Measurements from ENCODE around the gene ARHGAP9. TPM values are rescaled to one million over a fixed set of nuclear protein-coding genes. Genes with fewer than 3 reads are reported as not detected.

ARHGAP9 gene
- total RNA-seq (100 to 1,000 TPM; 225 to 295 TPM), total RNA-seq (121 to 179 reads per million in 2 donors)

- H3K27ac Mint-ChIP-seq = peak within 1 kb of the TSS; percentile 100
- ATAC-seq (peak; percentile 69), DNase-seq (peak in 2 of 3 donors; percentile 40 to 47)
- H3K27me3 Mint-ChIP-seq = no peaks in the 10 kb centered on the region
- peaks cover 5% of the 10 kb centered on the region for H3K36me3 Mint-ChIP-seq (ENCODE audit: low read depth)
- peaks cover 62% of the 10 kb centered on the region for H3K4me1 Mint-ChIP-seq
- no peaks in the 10 kb centered on the region for H3K9me3 ChIP-seq (ENCODE audit: control insufficient read depth, low read length, poor library complexity, severe bottlenecking)
- peak within 1 kb of the TSS; percentile 98 for H3K4me3 Mint-ChIP-seq
Measured at GRCh38 chr12:57479376-57480115, at the start of gene ARHGAP9. Gene ARHGAP9, minus strand, starts transcription at chr12:57479866. Its CDS starts 460 bp downstream, at chr12:57479406.

- H3K4me3 Mint-ChIP-seq = no peak overlapping the region
- no peak for ATAC-seq
- H3K4me1 Mint-ChIP-seq = peaks cover 17% of the 10 kb centered on the region
- no peaks in the 10 kb centered on the region for H3K27me3 Mint-ChIP-seq
- H3K36me3 Mint-ChIP-seq (ENCODE audit: low read depth) = peaks cover 2% of the 10 kb centered on the region
- DNase-seq = no peak
- H3K9me3 ChIP-seq (ENCODE audit: control insufficient read depth, low read length, poor library complexity, severe bottlenecking) = no peaks in the 10 kb centered on the region
- H3K27ac Mint-ChIP-seq = peak overlapping the region; percentile 60
Measured at GRCh38 chr12:57528831-57529555, 49.3 kb upstream of the ARHGAP9 start.

GRCh38 chr12:57528176-57528575 is 48.5 kb upstream of the ARHGAP9 start:
- H3K36me3 Mint-ChIP-seq (ENCODE audit: low read depth) = peaks cover 2% of the 10 kb centered on the region
- no peaks in the 10 kb centered on the region for H3K9me3 ChIP-seq (ENCODE audit: control insufficient read depth, low read length, poor library complexity, severe bottlenecking)
- H3K27ac Mint-ChIP-seq = peak overlapping the region; percentile 14
- ATAC-seq (no peak), DNase-seq (no peak)
- peaks cover 24% of the 10 kb centered on the region for H3K4me1 Mint-ChIP-seq
- no peak overlapping the region for H3K4me3 Mint-ChIP-seq
- H3K27me3 Mint-ChIP-seq = no peaks in the 10 kb centered on the region

- H3K9me3 ChIP-seq (ENCODE audit: control insufficient read depth, low read length, poor library complexity, severe bottlenecking) = no peaks in the 10 kb centered on the region
- H3K36me3 Mint-ChIP-seq (ENCODE audit: low read depth) = peaks cover 2% of the 10 kb centered on the region
- H3K27ac Mint-ChIP-seq = peak overlapping the region; percentile 41
- no peak for DNase-seq
- H3K27me3 Mint-ChIP-seq = no peaks in the 10 kb centered on the region
- peaks cover 25% of the 10 kb centered on the region for H3K4me1 Mint-ChIP-seq
- ATAC-seq = no peak
- H3K4me3 Mint-ChIP-seq = no peak overlapping the region
Measured at GRCh38 chr12:57527184-57527583, 47.5 kb upstream of the ARHGAP9 start.

GRCh38 chr12:57526477-57527126 is 46.9 kb upstream of the ARHGAP9 start:
- Mint-ChIP-seq H3K36me3 (ENCODE audit: low read depth) (peaks cover 2% of the 10 kb centered on the region), H3K4me1 (peaks cover 30% of the 10 kb centered on the region), H3K27ac (peak overlapping the region; percentile 41), H3K4me3 (no peak overlapping the region), H3K27me3 (no peaks in the 10 kb centered on the region)
- ATAC-seq (no peak), DNase-seq (no peak)
- H3K9me3 ChIP-seq (ENCODE audit: control insufficient read depth, low read length, poor library complexity, severe bottlenecking) = no peaks in the 10 kb centered on the region

GRCh38 chr12:57525615-57526383 is 46.1 kb upstream of the ARHGAP9 start:
- ATAC-seq = no peak
- no peak for DNase-seq
- no peak overlapping the region for H3K4me3 Mint-ChIP-seq
- H3K9me3 ChIP-seq (ENCODE audit: control insufficient read depth, low read length, poor library complexity, severe bottlenecking) = no peaks in the 10 kb centered on the region
- no peaks in the 10 kb centered on the region for H3K27me3 Mint-ChIP-seq
- H3K36me3 Mint-ChIP-seq (ENCODE audit: low read depth) = peaks cover 2% of the 10 kb centered on the region
- H3K4me1 Mint-ChIP-seq = peaks cover 32% of the 10 kb centered on the region
- H3K27ac Mint-ChIP-seq = peak overlapping the region; percentile 87

GRCh38 chr12:57524814-57525614 is 45.3 kb upstream of the ARHGAP9 start:
- ATAC-seq (no peak), DNase-seq (no peak)
- H3K27ac Mint-ChIP-seq = peak overlapping the region; percentile 87
- no peaks in the 10 kb centered on the region for H3K9me3 ChIP-seq (ENCODE audit: control insufficient read depth, low read length, poor library complexity, severe bottlenecking)
- no peaks in the 10 kb centered on the region for H3K27me3 Mint-ChIP-seq
- peak overlapping the region; percentile 97 for H3K4me3 Mint-ChIP-seq
- H3K36me3 Mint-ChIP-seq (ENCODE audit: low read depth) = peaks cover 2% of the 10 kb centered on the region
- peaks cover 38% of the 10 kb centered on the region for H3K4me1 Mint-ChIP-seq

GRCh38 chr12:57523706-57524614 is 44.3 kb upstream of the ARHGAP9 start:
- no peak for ATAC-seq
- DNase-seq = no peak
- no peaks in the 10 kb centered on the region for H3K9me3 ChIP-seq (ENCODE audit: control insufficient read depth, low read length, poor library complexity, severe bottlenecking)
- Mint-ChIP-seq H3K27ac (peak overlapping the region; percentile 87), H3K36me3 (ENCODE audit: low read depth) (peaks cover under 1% of the 10 kb centered on the region), H3K4me3 (peak overlapping the region; percentile 97), H3K27me3 (no peaks in the 10 kb centered on the region), H3K4me1 (peaks cover 41% of the 10 kb centered on the region)

GRCh38 chr12:57522887-57523705 is 43.4 kb upstream of the ARHGAP9 start:
- peak in 2 of 3 donors; percentile 50 to 63 for DNase-seq
- peak overlapping the region; percentile 97 for H3K4me3 Mint-ChIP-seq
- H3K27ac Mint-ChIP-seq = peak overlapping the region; percentile 87
- H3K36me3 Mint-ChIP-seq (ENCODE audit: low read depth) = peaks cover 6% of the 10 kb centered on the region
- no peak for ATAC-seq
- H3K9me3 ChIP-seq (ENCODE audit: control insufficient read depth, low read length, poor library complexity, severe bottlenecking) = no peaks in the 10 kb centered on the region
- H3K27me3 Mint-ChIP-seq = no peaks in the 10 kb centered on the region
- peaks cover 48% of the 10 kb centered on the region for H3K4me1 Mint-ChIP-seq

- H3K4me1 Mint-ChIP-seq = peaks cover 54% of the 10 kb centered on the region
- H3K4me3 Mint-ChIP-seq = peak within 1 kb of the TSS; percentile 97
- ATAC-seq (peak; percentile 44), DNase-seq (peak; percentile 91 to 94 (median 92))
- H3K27ac Mint-ChIP-seq = peak within 1 kb of the TSS; percentile 98
- H3K36me3 Mint-ChIP-seq (ENCODE audit: low read depth) = peaks cover 6% of the 10 kb centered on the region
- H3K27me3 Mint-ChIP-seq = no peaks in the 10 kb centered on the region
- H3K9me3 ChIP-seq (ENCODE audit: control insufficient read depth, low read length, poor library complexity, severe bottlenecking) = no peaks in the 10 kb centered on the region
Measured at GRCh38 chr12:57522011-57522886, 42.6 kb upstream of the ARHGAP9 start, which contains the start of gene MBD6. Gene MBD6, plus strand, starts transcription at chr12:57522824. Its CDS starts 1,480 bp downstream, at chr12:57524304.

All from T-helper 17 cell (primary cell).